ENCODE data around the gene ZNF782. TPM values are rescaled to one million over a fixed set of nuclear protein-coding genes. Genes with fewer than 3 reads are reported as not detected.
"Not testable (repeated sequence)": the region's sequence is repeated elsewhere in the genome, so short reads cannot be mapped to it uniquely, and the experiment has no call there.

Gene ZNF782
- total and polyA plus RNA-seq, 2 donors (not counting 1 experiment from before 2014, with no cell fraction given): 2.7 to 14.6 TPM

DNA sequence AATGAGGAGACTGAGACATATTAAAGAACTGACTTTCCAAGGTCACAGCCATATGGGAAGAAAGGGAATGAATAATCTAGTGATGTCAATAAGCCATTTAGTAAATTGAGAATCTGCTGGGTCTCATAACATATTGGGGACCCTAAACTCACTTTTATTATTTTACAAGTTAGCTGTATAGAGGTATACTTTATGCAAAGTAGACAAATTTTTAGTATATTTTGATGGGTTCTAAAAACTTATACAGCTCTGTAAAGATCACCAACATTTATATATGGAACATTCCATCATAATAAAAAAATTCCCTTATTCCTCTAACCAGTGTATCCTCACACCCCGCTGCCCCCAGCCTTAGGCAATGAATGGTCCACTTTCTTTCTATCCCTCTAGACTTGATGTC is 40.7 kb downstream of the ZNF782 start:
- Mint-ChIP-seq H3K27me3 (no peaks in the 10 kb centered on the region), H3K27ac (no peak overlapping the region), H3K9me3 (ENCODE audit: insufficient read depth) (peaks cover 39% of the 10 kb centered on the region), H3K4me3 (no peak overlapping the region), H3K4me1 (no peaks in the 10 kb centered on the region)
- DNase-seq (no peak), ATAC-seq (ENCODE audit: low read depth) (no peak)
- H3K27me3 ChIP-seq (replicated peaks in 1 of 4; ENCODE audit: control extremely low read depth in 1 of 4, control insufficient read depth in 3 of 4, insufficient read depth in 4 of 4, low read length in 3 of 4): no peaks in the 10 kb centered on the region
- H3K36me3 ChIP-seq (replicated peaks in 1 of 2; ENCODE audit: control extremely low read depth in 1 of 2, control insufficient read depth in 1 of 2, extremely low read depth in 1 of 2, insufficient read depth in 2 of 2, low read length in 1 of 2): peaks cover 0 to 3% of the 10 kb centered on the region in 2 experiments
- no CpG with 5 or more reads among the region's 1 CpG for WGBS (ENCODE audit: insufficient coverage)
- TF ChIP-seq, protein P1, sequence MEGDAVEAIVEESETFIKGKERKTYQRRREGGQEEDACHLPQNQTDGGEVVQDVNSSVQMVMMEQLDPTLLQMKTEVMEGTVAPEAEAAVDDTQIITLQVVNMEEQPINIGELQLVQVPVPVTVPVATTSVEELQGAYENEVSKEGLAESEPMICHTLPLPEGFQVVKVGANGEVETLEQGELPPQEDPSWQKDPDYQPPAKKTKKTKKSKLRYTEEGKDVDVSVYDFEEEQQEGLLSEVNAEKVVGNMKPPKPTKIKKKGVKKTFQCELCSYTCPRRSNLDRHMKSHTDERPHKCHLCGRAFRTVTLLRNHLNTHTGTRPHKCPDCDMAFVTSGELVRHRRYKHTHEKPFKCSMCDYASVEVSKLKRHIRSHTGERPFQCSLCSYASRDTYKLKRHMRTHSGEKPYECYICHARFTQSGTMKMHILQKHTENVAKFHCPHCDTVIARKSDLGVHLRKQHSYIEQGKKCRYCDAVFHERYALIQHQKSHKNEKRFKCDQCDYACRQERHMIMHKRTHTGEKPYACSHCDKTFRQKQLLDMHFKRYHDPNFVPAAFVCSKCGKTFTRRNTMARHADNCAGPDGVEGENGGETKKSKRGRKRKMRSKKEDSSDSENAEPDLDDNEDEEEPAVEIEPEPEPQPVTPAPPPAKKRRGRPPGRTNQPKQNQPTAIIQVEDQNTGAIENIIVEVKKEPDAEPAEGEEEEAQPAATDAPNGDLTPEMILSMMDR (IDR thresholded peaks at IDR 0.05): no peak
- TF ChIP-seq EZH2 (IDR thresholded peaks at IDR 0.05; ENCODE audit: borderline replicate concordance, insufficient read depth, low read depth, low read length, poor library complexity, severe bottlenecking): no peak
- no peaks in the 10 kb centered on the region for H3K4me1 ChIP-seq (ENCODE audit: control insufficient read depth in 2 of 2, insufficient read depth in 2 of 2, low read length in 2 of 2)
- H3K9me3 ChIP-seq (ENCODE audit: control extremely low read depth in 1 of 3, control insufficient read depth in 2 of 3, insufficient read depth in 1 of 3, low read length in 2 of 3): peaks cover 12 to 74% (median 34%) of the 10 kb centered on the region in 3 donors
- no peaks in the 10 kb centered on the region for H3K79me2 ChIP-seq (ENCODE audit: control insufficient read depth, insufficient read depth, low read length)
- no peak overlapping the region for H3K4me3 ChIP-seq (ENCODE audit: control extremely low read depth in 1 of 5, extremely low read depth in 1 of 5, insufficient read depth in 1 of 5, low read depth in 2 of 5, low read length in 4 of 5)
- no peaks in the 10 kb centered on the region for H4K20me1 ChIP-seq (ENCODE audit: control insufficient read depth, insufficient read depth, low read length, poor library complexity, severe bottlenecking)
- H2AFZ ChIP-seq (ENCODE audit: insufficient read depth, low read depth, low read length, poor library complexity, severe bottlenecking): no peak overlapping the region
- intact Hi-C loops (cut with micrococcal nuclease): no loop called here
- ChIA-PET CTCF (no interaction called here), POLR2A (no interaction called here)
- H3K4me2 ChIP-seq (replicated peaks; ENCODE audit: low read depth, low read length, poor library complexity, severe bottlenecking): no peak overlapping the region
- H3K27ac ChIP-seq (ENCODE audit: low read length in 2 of 2): no peak overlapping the region
- no peak overlapping the region for H3K9ac ChIP-seq (ENCODE audit: low read length)

DNA sequence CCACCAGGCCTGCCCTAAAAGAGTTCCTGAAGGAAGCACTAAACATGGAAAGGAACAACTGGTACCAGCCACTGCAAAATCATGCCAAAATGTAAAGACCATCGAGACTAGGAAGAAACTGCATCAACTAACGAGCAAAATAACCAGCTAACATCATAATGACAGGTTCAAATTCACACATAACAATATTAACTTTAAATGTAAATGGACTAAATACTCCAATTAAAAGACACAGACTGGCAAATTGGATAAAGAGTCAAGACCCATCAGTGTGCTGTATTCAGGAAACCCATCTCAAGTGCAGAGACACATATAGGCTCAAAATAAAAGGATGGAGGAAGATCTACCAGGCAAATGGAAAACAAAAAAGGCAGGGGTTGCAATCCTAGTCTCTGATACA is 55.4 kb downstream of the ZNF782 start:
- CTCF ChIA-PET; H4K20me1 ChIP-seq (ENCODE audit: control insufficient read depth, insufficient read depth, low read length, poor library complexity, severe bottlenecking); POLR2A ChIA-PET; H3K4me3 ChIP-seq (ENCODE audit: control extremely low read depth in 1 of 5, extremely low read depth in 1 of 5, insufficient read depth in 1 of 5, low read depth in 2 of 5, low read length in 4 of 5); H3K27ac ChIP-seq (ENCODE audit: low read length in 2 of 2); H3K9ac ChIP-seq (ENCODE audit: low read length); ATAC-seq (ENCODE audit: low read depth); H3K4me2 ChIP-seq (replicated peaks; ENCODE audit: low read depth, low read length, poor library complexity, severe bottlenecking); H3K79me2 ChIP-seq (ENCODE audit: control insufficient read depth, insufficient read depth, low read length); intact Hi-C loops (cut with micrococcal nuclease); H3K27ac Mint-ChIP-seq; H3K27me3 ChIP-seq (replicated peaks in 1 of 4; ENCODE audit: control extremely low read depth in 1 of 4, control insufficient read depth in 3 of 4, insufficient read depth in 4 of 4, low read length in 3 of 4); DNase-seq; H3K27me3 Mint-ChIP-seq; H2AFZ ChIP-seq (ENCODE audit: insufficient read depth, low read depth, low read length, poor library complexity, severe bottlenecking); H3K4me1 Mint-ChIP-seq; H3K4me1 ChIP-seq (ENCODE audit: control insufficient read depth in 2 of 2, insufficient read depth in 2 of 2, low read length in 2 of 2); H3K4me3 Mint-ChIP-seq: not testable (repeated sequence)
- H3K9me3 ChIP-seq (ENCODE audit: control extremely low read depth in 1 of 3, control insufficient read depth in 2 of 3, insufficient read depth in 1 of 3, low read length in 2 of 3): peaks cover 5 to 35% (median 29%) of the 10 kb centered on the region in 3 donors
- H3K36me3 ChIP-seq (replicated peaks in 1 of 2; ENCODE audit: control extremely low read depth in 1 of 2, control insufficient read depth in 1 of 2, extremely low read depth in 1 of 2, insufficient read depth in 2 of 2, low read length in 1 of 2): peaks cover 6 to 11% of the 10 kb centered on the region in 2 experiments
- no CpG with 5 or more reads among the region's 2 CpGs for WGBS (ENCODE audit: insufficient coverage)
- H3K9me3 Mint-ChIP-seq (ENCODE audit: insufficient read depth): peaks cover 13% of the 10 kb centered on the region

Measured in B cell (primary cell).